GM21619 (cell line): ENCODE results near the gene TVP23C.
"Not testable (repeated sequence)": the region's sequence is repeated elsewhere in the genome, so short reads cannot be mapped to it uniquely, and the experiment has no call there.

Experiments
- ATAC-seq: cut with Tn5 transposase; IDR thresholded peaks from one replicate; pipeline ENCODE4 v1.9.1; 2021; ENCODE audit not compliant: unreplicated experiment

TVP23C gene

DNA sequence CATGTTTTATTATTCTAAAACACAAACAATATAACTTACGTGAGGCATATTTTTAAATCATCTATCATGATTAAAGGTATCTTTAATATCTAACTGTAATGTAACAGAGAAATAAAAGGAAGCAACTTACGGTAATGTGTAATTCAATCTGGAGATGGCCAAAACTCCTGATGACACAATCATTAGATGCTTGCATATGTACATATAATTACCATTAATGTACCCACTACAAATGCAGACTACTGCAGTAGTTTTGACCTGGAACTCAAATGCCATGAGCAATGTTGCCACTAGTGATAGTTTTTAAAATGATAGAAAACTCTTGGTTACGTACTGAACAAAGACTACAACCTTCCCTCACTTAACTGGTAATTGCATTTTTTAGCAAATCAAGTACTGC, 30.2 kb downstream of the TVP23C start:
- ATAC-seq, result not testable (repeated sequence)

DNA sequence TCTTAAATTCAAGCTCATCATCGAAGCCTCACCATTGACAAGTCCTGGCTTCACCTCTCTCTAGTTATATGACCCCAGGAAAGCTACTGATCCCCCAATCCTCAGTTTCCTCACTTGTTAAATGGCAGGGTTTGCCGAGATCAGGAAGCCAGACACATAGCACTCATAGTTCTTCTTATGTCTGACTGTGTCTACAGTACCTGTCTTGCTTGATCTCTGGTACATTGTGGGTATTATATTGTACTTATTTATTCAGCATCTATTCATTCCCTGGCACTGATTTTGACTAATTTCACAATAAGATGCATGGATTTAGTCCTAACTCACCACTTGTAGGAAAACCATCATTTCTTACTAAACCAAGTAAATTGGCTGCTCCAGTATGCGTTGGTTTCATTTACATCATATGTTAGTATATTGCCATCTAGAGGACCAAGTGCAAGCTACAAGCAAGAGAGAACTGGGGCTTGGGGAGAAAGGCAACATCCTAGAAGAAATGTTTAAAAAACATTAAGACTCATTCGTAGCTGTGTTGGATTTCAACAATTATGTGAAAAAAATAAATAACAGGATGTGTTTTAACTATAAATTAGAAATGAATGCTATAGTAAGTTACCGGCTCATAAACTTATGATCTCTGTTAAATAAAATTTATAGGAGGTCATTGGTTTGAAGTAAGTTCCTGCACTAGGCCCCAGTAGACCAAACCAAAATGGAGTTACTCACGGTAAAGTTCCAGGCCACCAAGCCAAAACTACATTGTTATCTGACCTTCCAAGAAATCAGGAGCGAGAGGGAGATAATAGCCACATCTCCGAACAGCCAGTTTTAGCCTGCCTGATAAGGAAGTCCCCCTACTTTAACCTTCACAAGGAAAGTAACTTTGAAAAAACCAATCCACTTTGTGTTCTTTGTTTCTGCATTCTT, 36.7 kb downstream of the TVP23C start:
- ATAC-seq, result not testable (repeated sequence)

DNA sequence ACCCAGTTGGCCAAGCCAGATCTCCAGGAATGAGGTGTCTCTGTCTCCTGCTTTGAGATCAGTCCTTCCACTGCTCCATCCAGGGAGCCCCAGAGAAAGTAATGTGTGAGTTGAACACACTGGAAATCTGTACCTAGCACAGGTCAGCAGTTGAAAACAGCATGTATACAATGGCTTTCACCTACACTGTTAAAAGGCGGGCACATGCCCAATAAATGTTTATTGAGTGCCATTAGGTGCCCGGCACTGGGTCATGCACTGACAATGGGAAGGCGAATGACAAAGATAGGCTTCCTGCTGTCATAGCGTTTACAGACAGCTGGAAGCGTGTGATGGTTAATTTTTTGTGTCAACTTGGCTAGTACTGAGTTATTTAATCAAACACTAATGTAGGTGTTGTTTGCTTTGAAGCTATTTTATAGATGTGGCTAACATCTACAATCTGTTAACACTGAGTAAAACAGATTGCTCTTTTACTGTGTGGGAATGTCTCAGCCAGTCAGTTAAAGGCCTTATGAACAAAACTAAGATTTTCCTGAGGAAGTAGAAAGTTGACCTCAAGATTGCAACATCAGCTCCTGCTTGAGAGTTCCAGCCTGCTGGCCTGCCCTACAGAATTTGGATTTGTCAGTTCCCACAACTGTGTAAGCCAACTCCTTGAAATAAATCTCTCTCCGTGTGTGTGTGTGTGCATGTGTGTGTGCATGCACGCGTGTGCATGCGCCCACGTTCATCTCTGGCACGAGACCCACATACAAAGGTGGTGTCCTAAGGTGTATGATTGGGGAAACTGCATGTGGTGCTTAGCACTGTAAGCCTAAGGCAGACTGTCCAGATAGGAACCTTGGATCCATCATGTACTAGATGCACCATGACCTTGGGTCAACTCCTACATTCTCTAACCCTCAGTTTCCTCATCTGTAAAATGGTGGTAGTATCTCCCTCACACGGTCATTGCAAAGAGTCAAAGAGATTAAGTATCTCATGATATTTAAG, 38.0 kb downstream of the TVP23C start:
- not testable (repeated sequence) for ATAC-seq

DNA sequence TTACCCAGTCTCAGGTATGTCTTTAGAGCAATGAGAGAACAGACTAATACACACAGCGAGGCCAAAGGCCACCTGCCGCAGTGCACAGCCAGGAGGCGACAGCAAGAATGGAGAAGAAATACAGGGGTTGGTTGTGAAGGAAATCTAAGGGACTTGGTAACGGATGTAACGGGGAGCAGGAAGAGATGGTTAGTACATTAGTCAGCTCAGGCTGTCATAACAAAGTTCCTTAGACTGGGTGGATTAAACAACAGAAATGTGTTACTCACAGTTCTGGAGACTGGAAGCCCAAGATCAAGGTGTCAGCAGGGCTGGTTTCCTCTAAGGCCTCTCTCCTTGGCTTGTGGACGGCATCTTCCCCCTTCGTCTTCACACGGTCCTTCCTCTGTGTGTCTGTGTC, 47.1 kb downstream of the TVP23C start:
- ATAC-seq, result no peak

DNA sequence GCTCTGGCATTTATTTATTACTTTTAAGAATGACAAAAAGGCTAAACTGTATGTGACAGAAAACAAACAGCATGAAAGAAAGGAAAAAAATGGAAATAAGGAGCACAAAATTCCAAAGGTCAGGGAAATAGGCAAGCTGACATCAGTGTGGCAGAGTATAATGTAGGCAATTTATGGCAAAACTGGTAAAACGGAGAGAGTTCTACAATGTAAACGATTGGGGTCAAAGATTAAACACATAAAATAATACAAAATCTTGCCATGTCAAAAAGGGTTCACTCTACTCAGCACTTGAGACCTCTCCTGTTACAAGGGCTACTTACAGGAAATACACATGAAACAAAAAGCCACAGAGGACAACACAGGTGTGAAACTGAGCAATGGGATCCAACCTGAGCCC, 48.8 kb downstream of the TVP23C start:
- ATAC-seq, result no peak

DNA sequence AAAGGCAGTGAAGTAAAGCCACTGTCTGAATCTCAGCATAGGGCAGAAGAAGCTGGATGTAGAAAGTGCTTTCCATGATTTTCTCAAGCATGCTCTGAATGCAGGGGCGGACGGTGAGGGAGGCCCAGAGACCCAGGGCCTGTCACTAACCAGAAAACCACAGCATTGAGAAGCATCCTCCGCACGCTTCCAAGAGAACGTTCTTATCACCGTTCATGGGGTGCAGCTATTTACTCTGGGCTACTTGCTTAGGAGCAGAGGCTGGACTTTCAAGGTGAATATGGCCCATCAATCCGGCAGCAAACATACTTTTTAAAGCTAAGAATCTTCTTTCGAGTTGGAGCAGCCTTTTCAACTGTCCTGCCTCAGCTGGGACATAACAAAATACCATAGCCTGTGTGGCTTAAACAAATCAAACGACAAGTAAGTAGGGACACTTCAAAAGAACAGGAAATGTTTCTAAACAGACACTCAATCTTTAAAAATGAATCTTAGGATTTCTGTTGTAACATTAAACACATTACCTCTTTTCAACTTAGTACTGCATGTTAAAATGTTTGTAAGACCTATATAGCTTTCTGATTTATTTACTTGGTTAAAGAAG, 49.3 kb downstream of the TVP23C start:
- no peak for ATAC-seq

DNA sequence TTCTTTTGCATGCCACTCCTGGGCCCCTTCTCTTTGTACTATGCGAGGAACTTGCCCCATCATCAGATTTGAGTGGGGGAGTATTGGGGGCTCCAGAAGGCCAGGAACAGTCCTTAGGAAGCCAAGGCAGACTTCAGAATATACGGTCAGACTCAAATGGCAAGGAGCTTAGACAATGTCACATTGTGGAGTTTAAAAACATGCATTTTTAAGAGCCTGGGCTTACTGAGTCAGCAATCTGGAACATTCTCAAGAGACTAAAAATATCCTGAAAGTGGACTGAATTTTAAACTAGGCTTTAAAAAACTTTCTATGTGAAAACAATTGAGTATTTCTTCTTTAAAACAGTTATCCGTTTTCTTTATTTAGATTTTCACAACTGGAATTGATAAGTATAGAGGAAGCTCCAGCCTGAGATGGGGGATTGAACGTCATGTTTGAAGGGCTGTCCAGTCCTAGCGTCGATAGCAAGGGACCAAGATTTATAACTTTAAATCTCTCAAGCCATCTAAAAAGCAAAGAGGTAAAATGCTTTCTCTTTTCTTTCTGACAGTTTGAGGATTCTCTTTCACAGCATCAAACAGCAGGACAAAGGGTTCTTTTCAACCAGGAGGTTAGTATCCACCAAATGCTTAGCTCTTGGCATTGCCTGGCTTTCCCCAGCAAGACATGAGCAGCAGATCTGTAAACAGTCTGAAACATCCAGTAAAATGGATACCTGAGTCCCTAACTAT, 50.1 kb downstream of the TVP23C start:
- no peak for ATAC-seq

DNA sequence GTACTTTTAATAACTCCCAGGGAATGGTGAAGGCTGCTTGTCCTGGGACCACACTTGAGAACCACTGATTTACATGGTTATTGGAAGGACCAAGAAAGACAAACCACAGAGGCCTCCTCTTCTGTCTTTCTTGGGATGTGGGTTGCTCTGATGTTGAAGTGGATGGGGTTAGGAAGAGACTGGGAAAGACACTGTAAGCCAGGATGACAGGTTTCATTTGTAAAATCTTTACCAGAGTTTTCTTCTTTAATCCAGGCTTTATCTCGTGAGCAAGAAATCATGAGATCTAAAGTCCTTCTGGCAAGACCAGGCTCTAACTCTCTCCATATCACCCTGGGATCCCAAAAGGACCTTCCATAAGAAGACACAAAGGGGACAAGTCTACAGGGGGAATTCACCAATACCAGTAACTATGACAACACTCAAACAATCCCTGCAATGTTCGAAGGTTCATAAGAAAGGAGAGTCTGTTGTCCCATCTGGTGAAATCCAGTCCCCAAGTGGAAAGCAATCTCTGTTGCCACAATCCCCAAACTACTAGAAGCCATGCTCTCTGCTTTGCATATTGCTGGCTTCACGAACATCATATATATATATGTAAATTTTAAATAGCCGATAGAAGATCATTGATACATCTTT, 51.1 kb downstream of the TVP23C start:
- no peak for ATAC-seq

DNA sequence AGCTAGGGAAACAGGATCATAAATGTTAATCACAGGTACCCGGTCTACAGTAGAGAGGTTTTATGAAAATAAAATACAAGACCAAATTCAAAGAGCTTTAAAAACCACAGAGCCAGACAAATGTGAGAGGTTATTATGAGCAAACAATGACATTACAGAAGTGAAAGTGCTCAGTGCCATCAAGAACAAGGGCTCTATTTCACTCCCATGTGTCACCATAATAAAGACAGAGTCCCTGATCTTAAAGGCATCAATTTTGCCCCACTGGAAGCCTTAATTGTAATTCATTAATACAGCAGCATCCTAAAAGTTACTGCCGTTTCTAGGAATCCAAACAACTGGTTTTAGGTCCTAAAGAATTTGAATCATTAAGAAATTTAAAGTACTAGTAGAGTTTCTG, 52.1 kb downstream of the TVP23C start:
- no peak for ATAC-seq

DNA sequence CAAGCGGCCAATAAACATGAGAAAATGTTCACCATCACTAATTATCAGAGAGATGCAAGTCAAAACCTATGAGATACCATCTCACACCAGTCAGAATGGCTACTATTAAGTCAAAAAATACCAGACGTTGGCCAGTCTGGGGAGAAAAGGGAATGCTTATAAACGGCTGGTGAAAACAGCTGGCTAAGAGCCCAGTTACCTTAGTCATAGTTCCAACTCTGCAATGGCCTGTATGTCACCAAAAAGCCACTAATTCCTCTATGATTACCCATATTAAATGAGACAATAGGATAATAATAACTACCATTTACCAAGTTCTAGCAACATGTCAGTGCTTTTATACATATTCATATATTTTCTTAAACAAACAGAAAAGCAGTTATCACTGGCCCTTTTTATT, 52.9 kb downstream of the TVP23C start:
- no peak for ATAC-seq

DNA sequence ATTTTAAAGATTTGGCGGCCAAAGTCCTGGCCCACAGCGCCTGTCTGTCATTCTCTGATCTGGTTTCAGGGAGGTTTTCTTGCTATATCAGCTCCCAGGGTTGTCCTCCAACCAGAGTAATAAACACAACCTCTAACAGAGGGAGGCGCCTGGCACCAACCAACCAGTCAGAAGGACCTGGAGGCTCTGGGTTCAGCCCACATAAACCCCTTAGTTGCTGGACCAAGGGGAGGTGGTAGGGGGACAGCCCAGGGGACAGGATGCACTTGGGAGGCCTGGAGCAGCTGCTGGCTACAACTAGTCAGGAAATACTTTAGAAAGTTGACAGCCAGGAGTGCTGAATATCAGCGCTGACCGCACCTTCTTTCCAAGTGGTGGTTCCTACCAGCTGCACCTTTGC, 54.2 kb downstream of the TVP23C start:
- ATAC-seq, result no peak

DNA sequence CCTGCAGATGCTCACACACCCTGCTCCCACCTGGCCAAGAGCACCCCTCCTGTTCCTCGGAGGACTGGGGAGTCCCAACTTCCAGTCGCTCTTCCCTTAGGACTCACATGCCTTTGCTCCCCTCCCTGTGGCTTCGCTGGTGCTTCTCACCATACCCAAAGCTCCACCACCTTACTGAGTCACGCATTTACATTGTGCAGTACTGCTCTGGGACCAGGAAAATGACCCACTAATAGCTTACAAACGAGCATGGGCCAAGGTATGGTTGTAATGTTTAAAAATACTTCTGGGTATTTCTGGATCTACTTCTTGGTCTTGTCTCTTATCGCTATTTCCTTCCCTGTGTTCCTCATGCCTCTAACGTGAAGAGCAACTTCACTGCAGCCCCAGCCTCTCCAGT, 54.8 kb downstream of the TVP23C start:
- ATAC-seq, result no peak

DNA sequence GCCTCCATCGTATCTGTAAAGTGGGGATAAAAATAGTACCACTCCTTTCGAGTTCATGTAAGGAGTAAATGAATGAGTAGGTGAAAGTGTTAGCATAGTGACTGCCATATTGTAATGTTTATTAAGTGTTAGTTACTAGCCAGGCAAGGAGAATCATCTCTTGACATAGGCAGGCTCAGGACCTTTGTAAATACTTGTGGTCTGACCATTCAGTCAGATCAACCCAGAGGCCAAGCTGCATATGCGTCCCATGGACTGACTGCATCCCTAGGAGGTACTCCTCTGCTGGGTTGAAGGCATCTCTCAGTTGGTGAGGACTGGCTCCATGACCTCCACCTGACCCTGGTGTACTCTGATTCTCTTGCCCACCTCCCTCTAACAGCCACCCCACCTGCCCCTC, 55.4 kb downstream of the TVP23C start:
- no peak for ATAC-seq

DNA sequence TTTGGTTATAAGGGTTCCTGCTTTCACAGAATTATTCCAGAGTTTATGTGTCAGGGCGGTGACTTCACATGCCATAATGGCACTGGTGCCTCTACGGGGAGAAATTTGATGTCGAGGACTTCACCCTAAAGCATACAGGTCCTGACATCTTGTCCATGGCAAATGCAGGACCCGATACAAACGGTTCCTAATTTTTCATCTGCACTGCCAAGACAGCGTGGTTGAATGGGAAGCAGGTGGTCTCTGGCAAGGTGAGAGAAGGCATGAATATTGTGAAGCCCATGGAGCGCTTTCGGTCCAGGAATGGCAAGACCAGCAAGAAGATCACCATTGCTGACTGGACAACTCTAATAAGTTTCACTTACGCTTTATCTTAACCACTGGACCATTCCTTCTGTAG, 56.3 kb downstream of the TVP23C start:
- ATAC-seq, result no peak

DNA sequence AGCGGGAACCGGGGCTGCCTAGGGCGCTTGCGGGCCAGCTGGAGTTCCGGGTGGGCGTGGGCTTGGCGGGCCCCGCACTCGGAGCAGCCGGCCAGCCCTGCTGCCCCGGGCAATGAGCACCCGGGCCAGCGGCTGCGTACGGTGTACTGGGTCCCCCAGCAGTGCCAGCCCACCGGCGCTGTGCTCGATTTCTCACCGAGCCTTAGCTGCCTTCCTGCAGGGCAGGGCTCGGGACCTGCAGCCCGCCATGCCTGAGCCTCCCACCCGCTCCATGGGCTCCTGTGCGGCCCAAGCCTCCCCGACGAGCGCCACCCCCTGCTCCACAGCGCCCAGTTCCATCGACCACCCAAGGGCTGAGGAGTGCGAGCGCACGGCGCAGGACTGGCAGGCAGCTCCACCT, 57.6 kb downstream of the TVP23C start:
- ATAC-seq, result not testable (repeated sequence)

DNA sequence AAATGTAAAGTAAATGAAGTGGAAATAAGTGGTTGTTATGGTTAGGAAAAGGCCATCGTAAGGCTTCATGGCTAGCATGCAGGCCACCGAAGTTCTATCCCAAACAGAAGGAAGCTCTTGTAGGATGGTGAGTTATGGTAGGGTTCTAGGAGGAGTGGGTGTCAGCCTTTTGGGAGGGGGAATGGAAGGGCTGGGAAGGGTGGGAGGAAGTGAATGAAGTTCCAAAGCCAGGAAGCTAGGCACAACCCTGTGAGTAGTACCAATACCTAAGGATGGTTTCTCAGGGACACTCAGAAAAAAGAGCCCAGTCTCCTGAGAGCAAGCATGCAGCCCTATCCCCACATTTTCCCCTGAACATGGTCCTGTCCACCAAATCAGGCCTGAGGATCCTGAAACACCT, 59.6 kb downstream of the TVP23C start:
- no peak for ATAC-seq

DNA sequence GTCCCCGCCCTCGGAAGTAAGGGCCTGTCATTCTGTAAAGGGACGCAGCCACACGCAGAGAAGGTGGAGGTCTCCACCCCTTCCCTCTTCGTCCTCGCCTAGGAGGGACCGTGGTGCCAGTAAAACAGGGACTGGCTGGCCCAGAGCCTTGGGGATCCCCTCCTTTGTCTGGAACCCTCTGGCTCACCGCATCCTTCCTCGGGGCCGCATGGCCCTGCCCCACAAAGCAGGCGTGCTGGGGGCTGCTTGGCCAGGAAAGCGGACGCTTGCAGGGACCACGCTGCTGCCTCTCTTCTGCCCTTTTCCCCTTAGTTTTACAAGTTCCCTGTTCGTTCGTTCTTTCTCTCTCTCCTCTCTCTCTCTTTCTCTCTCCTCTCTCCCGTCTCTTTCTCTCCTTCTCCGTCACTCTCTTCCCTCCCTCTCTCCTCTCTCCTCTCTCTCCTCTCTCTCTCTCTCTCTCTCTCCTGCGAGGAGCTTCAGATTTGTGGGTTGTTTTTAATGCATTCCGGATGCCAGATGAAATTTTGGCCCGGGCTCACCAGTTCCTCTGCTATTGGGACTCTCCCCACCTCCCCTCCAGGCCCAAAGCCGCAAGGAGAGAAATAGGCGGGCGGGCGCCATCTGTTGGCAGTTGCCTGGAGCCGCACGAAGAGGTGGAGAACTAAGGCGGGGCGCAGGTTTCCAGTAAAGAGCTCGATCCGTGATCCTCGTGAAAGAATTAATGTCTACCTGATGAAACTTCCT, 60.7 kb downstream of the TVP23C start:
- peak; percentile 95 for ATAC-seq

DNA sequence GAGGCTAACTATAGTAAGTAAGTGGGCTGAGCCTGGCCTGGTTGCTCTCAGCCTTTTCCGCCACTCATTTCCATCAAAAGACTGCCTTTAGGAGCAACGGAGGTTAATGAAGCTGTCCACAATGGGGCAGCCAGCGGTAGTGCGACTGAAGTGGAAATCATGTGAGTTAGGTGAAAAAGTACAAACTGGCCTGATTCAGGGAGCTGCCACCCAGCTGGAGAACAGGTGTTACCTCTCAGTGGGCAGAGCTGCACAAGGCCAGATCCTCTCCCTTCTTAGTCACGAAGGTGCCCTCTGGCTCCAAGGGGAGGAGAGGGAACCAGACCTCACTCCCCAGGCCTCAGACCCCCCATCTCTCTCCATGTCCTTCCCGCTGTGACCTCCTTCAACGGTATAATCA, 61.5 kb downstream of the TVP23C start:
- ATAC-seq, result no peak

DNA sequence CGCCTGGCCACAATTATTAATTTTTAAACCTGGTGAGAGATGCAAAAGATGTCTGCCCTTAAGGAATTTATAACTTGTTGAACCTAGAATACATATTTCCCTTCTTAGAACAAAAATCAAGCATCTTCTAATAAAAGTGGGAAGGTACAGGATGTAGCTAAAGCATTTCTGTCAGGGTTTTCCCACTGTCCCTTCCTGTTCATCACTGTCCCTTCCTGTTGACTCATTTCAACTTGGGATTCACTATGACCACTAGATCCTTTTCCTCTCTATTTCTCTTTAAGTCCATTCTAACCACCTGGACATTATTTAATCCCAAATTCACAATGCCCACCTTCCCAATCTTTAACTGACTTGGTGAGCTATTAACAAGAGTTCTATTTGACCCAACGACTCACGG, 62.0 kb downstream of the TVP23C start:
- ATAC-seq, result no peak

DNA sequence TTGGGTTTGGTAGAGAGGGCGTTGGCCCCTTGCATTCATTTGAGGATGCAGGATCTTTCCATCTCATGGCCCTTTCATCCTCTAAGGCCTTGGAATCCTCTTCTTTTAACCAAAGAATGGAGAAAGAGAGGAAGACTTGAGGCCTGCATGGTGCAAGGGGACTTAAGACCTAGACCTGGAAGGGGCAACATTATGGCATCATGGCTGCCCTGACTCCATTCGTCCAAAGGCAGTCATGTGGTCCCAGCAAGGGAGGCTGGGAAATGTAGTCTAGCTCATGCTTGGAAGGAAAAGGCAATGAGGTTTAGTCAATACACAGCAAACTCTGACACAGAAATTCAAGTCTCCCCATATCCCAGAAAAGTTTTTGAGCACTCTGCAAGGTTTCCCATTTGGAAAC, 65.2 kb downstream of the TVP23C start:
- no peak for ATAC-seq
